Activated naive CD4-positive, alpha-beta T cell treated with anti-CD3 and anti-CD28 coated beads, Interleukin-2, amount 50 U/mL, for 72 hours (primary cell): Measurements from ENCODE around the gene KISS1R. TPM values are rescaled to one million over a fixed set of nuclear protein-coding genes. Genes with fewer than 3 reads are reported as not detected.
"Not testable (repeated sequence)": the region's sequence is repeated elsewhere in the genome, so short reads cannot be mapped to it uniquely, and the experiment has no call there.

Experiments used
- ATAC-seq, 2 donors: fragments of 150-1000 bp; cut with Tn5 transposase; 2 replicates each; pipeline ENCODE4 v1.10.0; 2021; ENCODE audit warnings: mild to moderate bottlenecking in 2 of 2, moderate library complexity in 2 of 2
- DNase-seq, 2 donors: peaks; one replicate each; pipeline ENCODE4 v3.0.0; 2021 to 2022; ENCODE audit warnings: low spot score in 2 of 2
- H3K27ac Mint-ChIP-seq, 2 donors: one replicate each; pipeline ENCODE4 v1.8.0; 2022; ENCODE audit warnings: mild to moderate bottlenecking in 2 of 2, mixed read lengths in 2 of 2
- H3K36me3 Mint-ChIP-seq, 2 donors: one replicate each; pipeline ENCODE4 v1.8.0; 2022; ENCODE audit warnings: mixed read lengths in 2 of 2
- H3K9me3 Mint-ChIP-seq, 2 donors: one replicate each; pipeline ENCODE4 v1.8.0; 2022; ENCODE audit warnings: mixed read lengths in 2 of 2
- total RNA-seq, 2 donors: library from RNA; stranded (reverse); gene quantifications; one replicate each; pipeline ENCODE4 v1.2.3, GENCODE V29; 2022

Gene KISS1R
- total RNA-seq: 10 to 100 TPM; 10.9 to 32.4 TPM

DNA sequence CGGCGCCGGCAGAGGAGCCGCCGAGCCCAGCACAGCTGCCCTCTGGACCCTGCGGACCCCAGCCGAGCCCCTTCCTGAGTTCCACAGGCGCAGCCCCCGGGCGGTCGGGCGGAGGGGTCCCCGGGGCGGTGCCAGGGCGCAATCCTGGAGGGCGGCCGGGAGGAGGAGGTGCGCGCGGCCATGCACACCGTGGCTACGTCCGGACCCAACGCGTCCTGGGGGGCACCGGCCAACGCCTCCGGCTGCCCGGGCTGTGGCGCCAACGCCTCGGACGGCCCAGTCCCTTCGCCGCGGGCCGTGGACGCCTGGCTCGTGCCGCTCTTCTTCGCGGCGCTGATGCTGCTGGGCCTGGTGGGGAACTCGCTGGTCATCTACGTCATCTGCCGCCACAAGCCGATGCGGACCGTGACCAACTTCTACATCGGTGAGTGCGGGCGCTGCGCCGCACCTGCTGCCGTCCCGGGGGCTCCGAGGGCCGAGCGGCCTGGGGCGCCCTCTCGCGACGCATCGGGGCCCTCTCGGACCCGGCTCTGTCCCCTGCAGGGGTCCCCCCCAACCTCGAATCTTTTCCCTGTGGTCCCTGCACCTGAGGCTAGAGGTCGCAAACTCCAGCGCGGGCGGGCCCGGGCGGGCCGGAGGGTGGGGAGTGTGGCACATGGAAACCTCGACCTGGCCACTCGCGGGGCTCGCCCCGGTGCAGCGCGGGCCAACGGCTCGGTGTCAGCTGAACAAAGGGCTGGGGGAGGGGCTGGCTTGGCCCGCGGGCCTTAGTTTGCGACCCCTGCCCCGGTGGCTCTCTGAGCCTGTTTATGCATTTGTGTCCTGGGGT is at the start of gene KISS1R:
Gene KISS1R (plus strand): TSS at position 11 of the 829 bp plus-strand sequence. CDS start 170 bp downstream, at position 181.
- Mint-ChIP-seq H3K27ac (no peak within 1 kb of the TSS), H3K9me3 (no peaks in the 10 kb centered on the region), H3K36me3 (peaks cover 0 to 16% of the 10 kb centered on the region in 2 donors)
- peak; percentile 58 to 70 for DNase-seq
- peak; percentile 1 to 36 for ATAC-seq

- Mint-ChIP-seq H3K27ac (no peak overlapping the region), H3K36me3 (no peaks in the 10 kb centered on the region), H3K9me3 (no peaks in the 10 kb centered on the region)
- DNase-seq (no peak), ATAC-seq (no peak)
Measured at GRCh38 chr19:867855-868457, 49.2 kb upstream of the KISS1R start.

DNA sequence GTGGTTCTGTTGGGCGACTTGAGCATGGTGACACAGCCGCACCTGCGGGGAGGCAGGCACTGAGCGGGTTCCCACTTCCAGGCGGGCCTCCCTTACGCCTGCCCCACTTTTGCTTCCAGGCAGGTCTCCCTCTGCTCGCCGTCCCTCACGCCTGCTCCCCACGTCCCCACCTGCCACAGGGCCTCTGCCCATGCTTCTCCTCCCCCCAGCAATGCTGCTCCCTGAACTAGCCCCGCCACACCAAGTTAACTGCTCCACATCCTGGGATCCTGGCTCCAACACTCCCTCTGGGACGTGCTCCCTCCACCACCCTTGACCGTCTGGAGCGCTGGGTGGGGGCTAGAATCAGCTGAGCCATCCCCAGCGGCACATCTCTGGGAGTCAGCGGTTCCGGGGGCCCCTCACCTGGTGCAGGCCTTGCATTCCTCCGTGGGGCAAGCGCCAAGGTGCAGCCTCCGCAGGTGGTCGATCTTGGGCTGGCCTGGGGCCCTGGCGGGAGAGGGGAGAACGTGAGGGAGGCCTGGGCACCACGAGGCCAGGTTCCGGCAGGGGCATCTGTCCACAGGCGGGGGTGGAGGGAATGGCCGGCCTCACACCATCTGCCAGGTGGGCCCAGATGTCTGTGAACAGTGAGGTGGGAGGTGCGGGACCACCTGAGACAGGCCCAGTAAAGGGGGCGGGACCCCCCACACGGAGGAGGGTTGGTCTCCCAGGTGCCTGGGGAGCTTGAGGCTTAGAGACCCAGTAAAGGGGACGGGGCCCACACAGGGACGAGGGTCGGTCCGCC is 48.5 kb upstream of the KISS1R start:
- Mint-ChIP-seq H3K9me3 (no peaks in the 10 kb centered on the region), H3K36me3 (no peaks in the 10 kb centered on the region), H3K27ac (no peak overlapping the region)
- no peak for DNase-seq
- ATAC-seq: no peak

GRCh38 chr19:869245-870177 is 47.6 kb upstream of the KISS1R start:
- Mint-ChIP-seq H3K27ac (no peak overlapping the region), H3K36me3 (no peaks in the 10 kb centered on the region), H3K9me3 (no peaks in the 10 kb centered on the region)
- DNase-seq (no peak), ATAC-seq (no peak)

- no peaks in the 10 kb centered on the region for H3K9me3 Mint-ChIP-seq
- ATAC-seq (no peak), DNase-seq (no peak)
- no peaks in the 10 kb centered on the region for H3K36me3 Mint-ChIP-seq
- peak overlapping the region in 1 of 2 donors; percentile 88 for H3K27ac Mint-ChIP-seq
Measured at GRCh38 chr19:870314-870713, 46.8 kb upstream of the KISS1R start.

GRCh38 chr19:870963-871401 is 46.2 kb upstream of the KISS1R start:
- ATAC-seq (no peak), DNase-seq (no peak)
- no peaks in the 10 kb centered on the region for H3K36me3 Mint-ChIP-seq
- no peak overlapping the region for H3K27ac Mint-ChIP-seq
- H3K9me3 Mint-ChIP-seq: no peaks in the 10 kb centered on the region

DNA sequence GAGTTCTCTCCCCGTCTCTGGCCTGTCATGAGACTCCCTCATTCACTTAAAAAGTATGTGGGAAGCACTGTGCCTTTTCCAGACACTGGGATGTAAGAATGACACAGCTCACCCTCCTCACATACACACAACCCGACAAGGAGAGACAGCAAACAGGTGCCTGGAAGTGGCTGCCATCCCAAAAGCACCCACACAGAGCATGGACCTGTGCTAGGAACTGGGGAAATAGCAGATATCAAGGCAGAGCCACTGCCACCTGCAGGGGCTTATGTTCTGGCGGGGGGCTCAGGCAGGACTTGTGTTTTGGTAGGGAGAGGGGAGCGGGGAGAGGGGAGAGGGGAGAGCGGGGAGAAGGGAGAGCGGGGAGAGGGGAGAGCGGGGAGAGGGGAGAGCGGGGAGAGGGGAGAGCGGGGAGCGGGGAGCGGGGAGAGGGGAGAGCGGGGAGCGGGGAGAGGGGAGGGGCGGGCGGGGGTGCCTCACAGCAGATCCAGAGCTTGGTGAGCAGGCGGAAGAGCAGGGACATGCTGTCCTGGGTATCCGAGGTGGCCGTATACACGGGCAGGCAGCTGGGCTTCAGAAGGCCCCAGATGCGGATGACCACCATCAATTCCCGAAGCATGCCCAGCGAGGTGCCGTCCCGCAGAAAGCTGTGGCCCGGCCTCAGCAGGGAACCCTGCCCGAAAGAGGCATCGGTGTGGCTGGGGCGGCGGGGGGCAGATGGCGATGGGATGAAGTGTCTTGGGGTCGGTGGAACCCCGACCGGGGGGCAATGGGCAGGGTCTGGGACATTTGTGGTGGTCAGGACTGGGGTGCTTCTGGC is 45.5 kb upstream of the KISS1R start:
- no peaks in the 10 kb centered on the region for H3K9me3 Mint-ChIP-seq
- no peaks in the 10 kb centered on the region for H3K36me3 Mint-ChIP-seq
- H3K27ac Mint-ChIP-seq: peak overlapping the region; percentile 29 to 71
- ATAC-seq (no peak), DNase-seq (no peak)

GRCh38 chr19:872266-872951 is 44.7 kb upstream of the KISS1R start:
- Mint-ChIP-seq H3K36me3 (no peaks in the 10 kb centered on the region), H3K9me3 (no peaks in the 10 kb centered on the region), H3K27ac (peak overlapping the region in 1 of 2 donors; percentile 71)
- DNase-seq: peak in 1 of 2 donors; percentile 84
- peak; percentile 79 to 87 for ATAC-seq

DNA sequence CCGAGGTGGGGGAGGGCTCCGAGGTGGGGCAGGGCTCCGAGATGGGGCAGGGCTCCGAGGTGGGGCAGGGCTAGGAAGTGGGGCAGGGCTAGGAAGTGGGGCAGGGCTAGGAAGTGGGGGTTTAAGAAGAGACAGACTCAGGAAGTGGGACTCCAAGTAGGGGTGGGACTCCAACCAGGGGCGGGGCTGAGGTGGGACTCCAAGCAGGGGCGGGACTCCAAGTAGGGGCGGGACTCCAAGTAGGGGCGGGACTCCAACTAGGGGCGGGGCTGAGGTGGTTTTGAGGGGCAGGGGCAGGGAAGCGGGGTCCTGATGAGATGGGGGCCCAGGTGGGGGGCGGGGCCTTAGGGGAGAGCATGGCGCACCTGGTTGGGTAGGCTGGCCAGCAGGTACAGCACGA is 44.0 kb upstream of the KISS1R start:
- DNase-seq (peak in 1 of 2 donors; percentile 59), ATAC-seq (peak; percentile 51 to 78)
- Mint-ChIP-seq H3K27ac (no peak overlapping the region), H3K9me3 (no peaks in the 10 kb centered on the region), H3K36me3 (no peaks in the 10 kb centered on the region)

- H3K27ac Mint-ChIP-seq: no peak overlapping the region
- H3K9me3 Mint-ChIP-seq: no peaks in the 10 kb centered on the region
- no peak for ATAC-seq
- H3K36me3 Mint-ChIP-seq: no peaks in the 10 kb centered on the region
- DNase-seq: no peak
Measured at GRCh38 chr19:873561-874041, 43.5 kb upstream of the KISS1R start.

DNA sequence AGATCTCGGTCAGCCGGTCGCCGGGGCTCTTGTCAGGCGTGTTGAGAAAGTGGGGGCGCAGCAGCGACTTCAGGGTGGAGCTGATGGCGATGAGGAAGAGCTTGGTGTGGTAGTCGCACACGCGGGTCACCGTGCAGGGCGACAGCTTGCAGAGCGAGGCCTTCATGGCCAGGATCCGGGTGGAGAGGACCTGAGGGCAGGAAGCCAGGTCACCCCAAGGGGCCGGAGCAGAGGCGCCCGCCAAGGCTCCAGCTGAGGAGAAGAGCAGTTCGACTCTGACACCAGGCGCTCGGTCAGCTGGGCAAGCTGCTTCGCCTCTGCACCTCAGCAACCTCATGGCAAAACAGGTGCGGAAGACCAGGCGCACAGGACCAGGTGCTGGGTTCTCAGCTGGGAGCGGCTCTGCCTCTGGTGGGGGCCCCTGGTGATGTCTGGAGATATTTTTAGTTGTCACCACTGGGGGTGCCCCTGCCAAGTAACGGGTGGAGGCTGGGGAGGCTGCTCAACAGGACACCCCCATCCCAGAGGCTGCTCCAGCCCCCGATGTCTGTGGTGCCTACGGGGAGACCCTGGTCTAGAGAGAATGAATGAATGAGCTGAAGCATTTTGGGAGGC is 41.8 kb upstream of the KISS1R start:
- DNase-seq: no peak
- Mint-ChIP-seq H3K36me3 (no peaks in the 10 kb centered on the region), H3K9me3 (no peaks in the 10 kb centered on the region), H3K27ac (peak overlapping the region in 1 of 2 donors; percentile 79)
- no peak for ATAC-seq

GRCh38 chr19:876089-876488 is 41.0 kb upstream of the KISS1R start:
- no peaks in the 10 kb centered on the region for H3K9me3 Mint-ChIP-seq
- no peak for ATAC-seq

GRCh38 chr19:876780-877314 is 40.3 kb upstream of the KISS1R start:
- no peaks in the 10 kb centered on the region for H3K9me3 Mint-ChIP-seq
- no peak for DNase-seq
- no peak overlapping the region for H3K27ac Mint-ChIP-seq
- H3K36me3 Mint-ChIP-seq: no peaks in the 10 kb centered on the region
- no peak for ATAC-seq

More at GRCh38 chr19:876089-876488, 41.0 kb upstream of the KISS1R start:
- Mint-ChIP-seq H3K27ac (no peak overlapping the region), H3K36me3 (no peaks in the 10 kb centered on the region)
- DNase-seq: no peak

- not testable (repeated sequence) for DNase-seq, H3K36me3 Mint-ChIP-seq, ATAC-seq, H3K9me3 Mint-ChIP-seq, H3K27ac Mint-ChIP-seq
Measured at GRCh38 chr19:877992-878660, 39.0 kb upstream of the KISS1R start.
